Duodenal mucosa (tissue), 2 donors: ENCODE measurements around the gene IDH3G.
"Not testable (repeated sequence)": the region's sequence is repeated elsewhere in the genome, so short reads cannot be mapped to it uniquely, and the experiment has no call there.

ENCODE experiments used
- H3K27ac ChIP-seq: one replicate; pipeline ENCODE4 v1.7.0; 2013; ENCODE audit warnings: low read depth, low read length
- H3K27me3 ChIP-seq, 2 donors: one replicate each; pipeline ENCODE4 v1.7.0; 2013; ENCODE audit warnings: low read length in 2 of 2, control low read depth in 1 of 2; ENCODE audit not compliant: insufficient read depth in 2 of 2, control insufficient read depth in 1 of 2
- H3K36me3 ChIP-seq, 2 donors: one replicate each; pipeline ENCODE4 v1.7.0; 2013; ENCODE audit warnings: low read length in 2 of 2, control low read depth in 1 of 2; ENCODE audit not compliant: insufficient read depth in 2 of 2, control insufficient read depth in 1 of 2
- H3K4me1 ChIP-seq, 2 donors: one replicate each; pipeline ENCODE4 v1.7.0; 2013; ENCODE audit warnings: low read length in 2 of 2, control low read depth in 1 of 2; ENCODE audit not compliant: insufficient read depth in 2 of 2, control insufficient read depth in 1 of 2
- H3K4me3 ChIP-seq, 2 donors: one replicate each; pipeline ENCODE4 v1.7.0; 2013; ENCODE audit warnings: low read length in 2 of 2, low read depth in 1 of 2
- H3K9ac ChIP-seq, 2 donors: one replicate each; pipeline ENCODE4 v1.7.0; 2013; ENCODE audit warnings: low read length in 2 of 2, low read depth in 1 of 2
- H3K9me3 ChIP-seq, 2 donors: one replicate each; pipeline ENCODE4 v1.7.0; 2013; ENCODE audit warnings: low read length in 2 of 2, control low read depth in 1 of 2; ENCODE audit not compliant: control insufficient read depth in 1 of 2

The IDH3G gene

GRCh38 chrX:153828308-153828707 is 34.1 kb upstream of the IDH3G start:
- H3K36me3 ChIP-seq, result no peaks in the 10 kb centered on the region
- no peaks in the 10 kb centered on the region for H3K9me3 ChIP-seq
- H3K9ac ChIP-seq, result no peak overlapping the region
- no peak overlapping the region for H3K4me3 ChIP-seq
- peaks cover 0 to 14% of the 10 kb centered on the region in 2 donors for H3K27me3 ChIP-seq
- peaks cover 0 to 8% of the 10 kb centered on the region in 2 donors for H3K4me1 ChIP-seq
- no peak overlapping the region for H3K27ac ChIP-seq

GRCh38 chrX:153827903-153828302 is 33.7 kb upstream of the IDH3G start:
- peaks cover 0 to 14% of the 10 kb centered on the region in 2 donors for H3K27me3 ChIP-seq
- no peak overlapping the region for H3K4me3 ChIP-seq
- H3K9me3 ChIP-seq, result no peaks in the 10 kb centered on the region
- H3K9ac ChIP-seq, result no peak overlapping the region
- no peaks in the 10 kb centered on the region for H3K36me3 ChIP-seq
- H3K4me1 ChIP-seq, result peaks cover 0 to 8% of the 10 kb centered on the region in 2 donors
- no peak overlapping the region for H3K27ac ChIP-seq

GRCh38 chrX:153827016-153827415 is 32.8 kb upstream of the IDH3G start:
- H3K4me3 ChIP-seq, result no peak overlapping the region
- H3K27me3 ChIP-seq, result peaks cover 0 to 12% of the 10 kb centered on the region in 2 donors
- H3K9ac ChIP-seq, result no peak overlapping the region
- no peaks in the 10 kb centered on the region for H3K36me3 ChIP-seq
- H3K9me3 ChIP-seq, result no peaks in the 10 kb centered on the region
- no peak overlapping the region for H3K27ac ChIP-seq
- peaks cover 0 to 8% of the 10 kb centered on the region in 2 donors for H3K4me1 ChIP-seq

GRCh38 chrX:153825042-153825441 is 30.9 kb upstream of the IDH3G start:
- Histone ChIP-seq H3K4me1 (peaks cover 0 to 8% of the 10 kb centered on the region in 2 donors), H3K27me3 (peaks cover 0 to 8% of the 10 kb centered on the region in 2 donors)

DNA sequence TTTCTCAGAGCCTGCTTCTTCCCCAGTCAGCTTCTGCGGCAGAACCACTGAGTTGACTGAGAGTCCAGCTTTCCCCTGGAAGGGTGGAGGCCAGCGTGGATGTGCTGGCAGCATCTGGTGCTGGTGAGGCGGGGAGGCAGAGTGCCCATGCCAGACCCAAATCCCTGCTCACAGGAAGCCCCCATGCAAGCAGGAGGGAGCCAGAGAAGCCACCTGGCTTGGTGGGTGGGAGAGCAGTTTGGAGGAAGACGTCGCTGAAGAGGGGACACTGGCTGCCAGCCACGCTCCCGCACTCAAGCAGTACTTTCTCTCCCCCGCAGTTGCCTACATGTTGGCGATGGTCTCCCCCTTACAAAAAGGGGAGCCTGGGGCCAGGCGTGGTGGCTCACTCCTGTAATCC is 30.2 kb upstream of the IDH3G start:
- H3K4me3 ChIP-seq, result no peak overlapping the region
- H3K4me1 ChIP-seq, result peaks cover 0 to 8% of the 10 kb centered on the region in 2 donors
- no peaks in the 10 kb centered on the region for H3K36me3 ChIP-seq
- H3K27me3 ChIP-seq, result peaks cover 0 to 8% of the 10 kb centered on the region in 2 donors
- H3K9me3 ChIP-seq, result no peaks in the 10 kb centered on the region
- H3K27ac ChIP-seq, result no peak overlapping the region
- no peak overlapping the region for H3K9ac ChIP-seq

More at GRCh38 chrX:153825042-153825441, 30.9 kb upstream of the IDH3G start:
- no peaks in the 10 kb centered on the region for H3K36me3 ChIP-seq
- H3K27ac ChIP-seq, result no peak overlapping the region
- H3K9ac ChIP-seq, result no peak overlapping the region
- no peak overlapping the region for H3K4me3 ChIP-seq
- H3K9me3 ChIP-seq, result no peaks in the 10 kb centered on the region

DNA sequence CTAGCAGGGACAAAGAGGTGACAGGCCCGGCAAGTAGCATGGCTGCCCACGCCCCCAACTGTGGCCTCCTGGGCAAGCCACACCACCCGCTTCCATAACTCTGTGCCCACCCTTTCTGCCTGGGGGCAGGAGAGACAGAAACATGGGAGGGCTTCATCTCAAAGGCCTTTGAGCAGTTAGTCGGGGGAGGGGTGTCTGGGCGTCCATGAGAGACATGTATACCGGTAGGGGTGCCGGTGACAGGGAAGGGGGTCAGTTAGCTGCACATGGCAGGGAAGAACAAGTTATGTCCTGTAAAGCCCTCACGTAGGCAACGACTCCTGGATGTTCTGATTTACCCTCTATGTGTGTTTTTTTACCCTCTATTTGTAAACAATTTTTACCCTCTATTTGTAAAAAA is 26.9 kb upstream of the IDH3G start:
- Histone ChIP-seq H3K27ac (no peak overlapping the region), H3K27me3 (peaks cover 0 to 3% of the 10 kb centered on the region in 2 donors), H3K36me3 (no peaks in the 10 kb centered on the region), H3K9me3 (no peaks in the 10 kb centered on the region), H3K9ac (no peak overlapping the region), H3K4me1 (peaks cover 0 to 7% of the 10 kb centered on the region in 2 donors), H3K4me3 (no peak overlapping the region)

GRCh38 chrX:153820601-153821000 is 26.4 kb upstream of the IDH3G start:
- no peaks in the 10 kb centered on the region for H3K9me3 ChIP-seq
- H3K4me3 ChIP-seq, result no peak overlapping the region
- H3K27ac ChIP-seq, result no peak overlapping the region
- no peaks in the 10 kb centered on the region for H3K36me3 ChIP-seq
- peaks cover 0 to 7% of the 10 kb centered on the region in 2 donors for H3K4me1 ChIP-seq
- H3K9ac ChIP-seq, result no peak overlapping the region
- H3K27me3 ChIP-seq, result peaks cover 0 to 3% of the 10 kb centered on the region in 2 donors

DNA sequence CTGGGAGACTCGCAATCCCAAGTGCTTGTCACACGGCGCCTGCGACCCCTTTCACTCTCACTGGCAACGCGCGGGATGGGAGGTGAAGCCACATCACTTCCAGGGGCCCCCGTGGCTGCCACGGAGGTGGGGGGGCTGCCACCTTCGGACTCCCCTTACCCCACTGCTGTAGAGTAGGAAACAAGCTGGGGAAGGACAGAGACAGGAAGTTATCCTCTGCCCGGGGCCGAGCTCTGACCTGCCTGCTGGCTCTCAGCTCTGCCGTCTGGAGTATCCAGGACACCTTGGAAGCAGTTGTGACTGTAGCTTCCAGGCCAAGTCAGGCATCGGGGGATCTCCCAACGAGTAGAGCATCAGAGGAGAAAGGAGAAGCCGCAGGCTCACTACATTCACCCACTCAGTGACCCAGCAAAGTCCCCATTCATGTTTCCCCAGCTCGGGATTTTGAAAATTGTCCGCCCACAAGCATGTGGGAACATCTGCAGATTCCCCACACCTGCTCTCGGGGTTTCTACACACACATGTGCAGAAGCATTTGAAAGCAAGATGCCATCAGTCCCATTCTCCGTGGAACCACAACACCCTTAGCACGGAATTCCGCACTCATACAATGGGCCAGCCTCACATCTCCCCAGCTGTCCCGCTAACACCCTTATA is 25.3 kb upstream of the IDH3G start:
- Histone ChIP-seq H3K27me3 (no peaks in the 10 kb centered on the region), H3K9ac (no peak overlapping the region), H3K9me3 (no peaks in the 10 kb centered on the region), H3K4me1 (peaks cover 0 to 7% of the 10 kb centered on the region in 2 donors), H3K36me3 (no peaks in the 10 kb centered on the region), H3K27ac (no peak overlapping the region), H3K4me3 (peak overlapping the region in 1 of 2 donors; percentile 45)

DNA sequence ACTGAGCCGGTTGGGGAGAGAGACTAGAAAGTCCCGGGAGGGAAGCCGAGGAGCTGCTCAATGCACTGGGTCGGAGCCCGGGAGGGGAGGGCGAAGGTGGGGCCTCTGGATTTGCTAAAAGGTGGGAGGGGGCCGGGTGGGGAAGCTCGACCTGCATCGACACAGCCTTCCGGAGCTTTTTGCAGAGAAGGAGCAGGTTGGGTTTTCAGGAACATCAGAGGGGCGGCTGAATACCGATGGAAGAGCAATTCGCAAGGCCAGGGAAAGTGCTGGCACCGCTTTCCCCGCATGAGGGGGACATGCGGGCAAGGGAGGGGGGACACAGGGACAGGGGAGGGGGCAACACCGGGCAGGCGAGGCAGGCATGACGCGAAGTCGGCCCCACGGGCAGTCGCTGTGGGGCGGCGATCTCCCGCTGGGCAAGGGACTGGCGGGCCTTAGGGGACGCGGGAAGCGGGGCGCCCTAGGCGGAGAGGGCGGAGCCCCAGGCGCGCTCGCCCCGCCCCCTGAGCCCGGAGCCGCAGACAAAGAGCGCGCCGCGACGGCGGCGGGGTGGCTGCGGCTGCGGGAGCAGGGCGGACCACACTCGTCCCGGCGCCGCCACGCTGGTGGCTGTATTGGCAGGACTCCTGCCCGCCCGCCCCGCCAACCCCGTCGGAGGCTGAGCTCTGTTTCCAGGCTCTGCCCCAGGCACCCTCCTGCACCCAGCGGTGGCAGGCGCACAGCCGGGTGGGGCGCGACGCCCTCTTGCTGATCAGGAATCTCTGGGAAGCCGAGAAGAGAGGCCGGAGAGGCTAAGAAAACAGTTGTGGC is 24.6 kb upstream of the IDH3G start:
- H3K27ac ChIP-seq, result no peak overlapping the region
- no peaks in the 10 kb centered on the region for H3K36me3 ChIP-seq
- H3K9me3 ChIP-seq, result no peaks in the 10 kb centered on the region
- no peaks in the 10 kb centered on the region for H3K27me3 ChIP-seq
- H3K9ac ChIP-seq, result no peak overlapping the region
- peak overlapping the region in 1 of 2 donors; percentile 45 for H3K4me3 ChIP-seq
- H3K4me1 ChIP-seq, result peaks cover 0 to 7% of the 10 kb centered on the region in 2 donors

DNA sequence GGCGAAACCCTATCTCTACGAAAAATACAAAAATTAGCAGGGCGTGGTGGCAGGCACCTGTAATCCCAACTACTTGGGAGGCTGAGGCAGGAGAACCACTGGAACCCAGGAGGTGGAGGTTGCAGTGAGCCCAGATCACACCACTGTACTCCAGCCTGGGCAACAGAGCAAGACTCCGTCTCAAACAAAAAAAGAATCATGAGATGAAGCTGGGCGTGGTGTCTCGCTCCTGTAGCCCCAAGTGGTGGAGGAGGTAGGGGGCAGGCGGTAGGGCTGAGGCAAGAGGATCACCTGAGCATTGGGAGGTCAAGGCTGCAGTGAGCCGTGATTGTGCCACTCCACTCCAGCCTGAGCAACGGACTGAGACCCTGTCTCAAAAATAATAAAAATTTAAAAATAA is 23.9 kb upstream of the IDH3G start:
- not testable (repeated sequence) for H3K27me3 ChIP-seq, H3K4me1 ChIP-seq, H3K9ac ChIP-seq

More for the DNA sequence above, 23.9 kb upstream of the IDH3G start:
- not testable (repeated sequence) for H3K27ac ChIP-seq, H3K9me3 ChIP-seq, H3K4me3 ChIP-seq, H3K36me3 ChIP-seq
